ENCODE data around the gene METTL16. TPM values are rescaled to one million over a fixed set of nuclear protein-coding genes. Genes with fewer than 3 reads are reported as not detected.
"Not testable (repeated sequence)": the region's sequence is repeated elsewhere in the genome, so short reads cannot be mapped to it uniquely, and the experiment has no call there.

The METTL16 gene
- total RNA-seq, 2 experiments from 2014 or later, result 25.7 to 27.0 TPM

DNA sequence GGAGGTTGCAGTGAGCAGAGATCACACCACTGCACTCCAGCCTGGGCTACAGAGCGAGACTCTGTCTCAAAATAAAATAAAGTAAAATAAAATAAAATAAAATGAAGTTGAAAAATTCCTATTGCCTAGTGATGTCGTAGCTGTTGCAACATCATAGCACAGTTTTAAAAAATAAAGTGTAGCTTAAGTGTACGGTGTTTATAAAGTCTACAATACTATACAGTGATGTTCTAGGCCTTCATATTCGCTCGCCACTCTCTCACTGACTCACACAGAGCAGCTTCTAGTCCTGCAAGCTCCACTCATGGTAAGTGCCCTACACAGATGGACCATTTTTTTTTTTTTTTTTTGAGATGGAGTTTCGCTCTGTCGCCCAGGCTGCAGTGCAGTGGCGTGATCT, 67.3 kb downstream of the METTL16 start:
- POLR2A ChIA-PET, result interaction anchor here (0.6 kb wide), 1 partner anchor 342 kb away, joined by 3 read pairs; no protein-coding TSS in a partner anchor
- DNase-seq (no peak), ATAC-seq (no peak)
- Mint-ChIP-seq H3K36me3 (ENCODE audit: low read depth) (peaks cover 15% of the 10 kb centered on the region), H3K27ac (no peak overlapping the region), H3K9me3 (ENCODE audit: insufficient read depth) (peaks cover 6% of the 10 kb centered on the region), H3K4me1 (ENCODE audit: low read depth) (no peaks in the 10 kb centered on the region), H3K27me3 (ENCODE audit: low read depth) (no peaks in the 10 kb centered on the region), H3K4me3 (no peak overlapping the region)
- CTCF ChIA-PET, result no interaction called here

DNA sequence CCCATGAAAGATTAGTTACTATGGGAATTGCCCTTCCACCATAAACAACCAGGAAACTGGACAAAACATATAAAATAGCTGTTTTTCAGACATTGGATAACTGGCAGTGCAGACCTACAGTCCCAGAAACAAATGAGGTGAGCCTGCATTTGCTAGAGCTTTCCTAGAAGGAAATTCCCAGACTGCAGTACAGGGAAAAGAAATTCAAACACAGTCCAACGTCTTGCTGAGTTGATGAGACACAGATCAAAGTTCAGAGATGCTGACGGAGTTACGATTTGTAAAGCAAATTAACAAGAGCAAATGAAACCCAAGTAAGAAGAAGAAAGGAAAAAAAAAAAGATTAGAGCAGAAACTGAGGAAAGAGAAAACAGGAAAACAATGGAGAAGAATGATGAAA, 69.5 kb downstream of the METTL16 start:
- Mint-ChIP-seq H3K9me3 (ENCODE audit: insufficient read depth) (peaks cover 6% of the 10 kb centered on the region), H3K27ac (no peak overlapping the region), H3K4me3 (no peak overlapping the region), H3K27me3 (ENCODE audit: low read depth) (no peaks in the 10 kb centered on the region), H3K4me1 (ENCODE audit: low read depth) (no peaks in the 10 kb centered on the region), H3K36me3 (ENCODE audit: low read depth) (peaks cover 23% of the 10 kb centered on the region)
- DNase-seq (no peak), ATAC-seq (no peak)
- CTCF ChIA-PET, result interaction anchor here (0.8 kb wide), 1 partner anchor 26 kb away, joined by 6 read pairs; no protein-coding TSS in a partner anchor
- POLR2A ChIA-PET, result no interaction called here

DNA sequence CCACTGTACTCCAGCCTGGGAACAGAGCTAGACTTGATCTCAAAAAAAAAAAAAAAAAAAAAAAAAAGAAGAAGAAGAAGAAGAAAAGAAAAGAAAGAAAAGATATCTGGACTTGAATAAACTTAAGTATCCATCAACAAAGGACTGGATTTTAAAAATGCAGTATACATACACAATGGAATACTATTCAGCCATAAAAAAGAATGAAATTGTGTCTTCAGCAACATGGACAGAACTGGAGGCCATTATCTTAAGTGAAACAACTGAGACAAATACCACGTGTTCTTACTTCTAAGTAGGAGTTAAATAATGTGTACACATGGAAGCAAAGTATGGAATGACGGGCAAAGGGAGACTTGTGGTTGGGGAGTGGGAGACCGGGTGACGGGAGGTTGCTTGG, 70.8 kb downstream of the METTL16 start:
- no peak overlapping the region for H3K27ac Mint-ChIP-seq
- CTCF ChIA-PET, result interaction anchor here (1.1 kb wide), 1 partner anchor 13 kb away, joined by 3 read pairs; no protein-coding TSS in a partner anchor

DNA sequence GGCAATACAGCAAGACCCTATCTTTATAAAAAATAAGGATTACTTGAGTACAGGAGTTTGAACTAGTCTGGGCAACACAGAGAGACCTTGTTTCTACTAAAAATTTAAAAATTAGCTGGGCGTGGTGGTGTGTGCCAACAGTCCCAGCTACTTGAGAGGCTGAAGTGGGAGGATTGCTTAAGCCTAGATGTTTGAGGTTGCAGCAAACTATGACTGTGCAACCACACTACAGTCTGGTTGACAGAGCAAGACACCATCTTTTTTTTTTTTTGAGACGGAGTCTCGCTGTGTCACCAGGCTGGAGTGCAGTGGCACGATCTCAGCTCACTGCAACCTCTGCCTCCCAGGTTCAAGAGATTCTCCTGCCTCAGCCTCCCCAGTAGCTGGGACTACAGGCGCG, 71.7 kb downstream of the METTL16 start:
- ATAC-seq; H3K27me3 Mint-ChIP-seq (ENCODE audit: low read depth); H3K4me1 Mint-ChIP-seq (ENCODE audit: low read depth); DNase-seq; H3K27ac Mint-ChIP-seq; POLR2A ChIA-PET; H3K9me3 Mint-ChIP-seq (ENCODE audit: insufficient read depth); H3K4me3 Mint-ChIP-seq: not testable (repeated sequence)
- CTCF ChIA-PET, result interaction anchor here (1.1 to 8.8 kb wide), 2 partner anchors 12 to 23 kb away, joined by 3 to 53 read pairs; no protein-coding TSS in a partner anchor
- H3K36me3 Mint-ChIP-seq (ENCODE audit: low read depth), result peaks cover 23% of the 10 kb centered on the region

More for the DNA sequence above, 70.8 kb downstream of the METTL16 start:
- H3K4me1 Mint-ChIP-seq (ENCODE audit: low read depth), result no peaks in the 10 kb centered on the region
- DNase-seq (no peak), ATAC-seq (no peak)
- POLR2A ChIA-PET, result no interaction called here
- H3K27me3 Mint-ChIP-seq (ENCODE audit: low read depth), result no peaks in the 10 kb centered on the region
- H3K36me3 Mint-ChIP-seq (ENCODE audit: low read depth), result peaks cover 28% of the 10 kb centered on the region
- peaks cover 2% of the 10 kb centered on the region for H3K9me3 Mint-ChIP-seq (ENCODE audit: insufficient read depth)
- H3K4me3 Mint-ChIP-seq, result no peak overlapping the region

DNA sequence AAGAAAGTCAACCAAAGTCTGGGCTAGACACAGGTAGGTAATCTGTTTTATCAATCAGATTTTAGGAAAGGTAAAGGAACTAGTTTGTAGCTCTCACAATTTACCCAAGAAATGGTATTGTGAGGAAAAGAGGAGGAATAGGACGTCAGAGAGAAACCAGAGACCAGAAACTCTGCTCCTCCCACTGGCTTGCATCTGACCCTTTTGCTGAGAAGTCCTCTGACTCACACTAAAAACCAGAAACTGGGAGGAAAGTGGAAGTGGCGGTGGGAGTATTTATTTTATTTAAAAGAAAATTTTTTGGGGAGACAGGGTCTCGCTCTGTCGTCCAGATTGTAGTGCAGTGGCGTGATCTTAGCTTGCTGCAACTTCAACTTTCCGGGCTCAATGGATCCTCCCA, 72.9 kb downstream of the METTL16 start:
- Mint-ChIP-seq H3K27me3 (ENCODE audit: low read depth) (no peaks in the 10 kb centered on the region), H3K36me3 (ENCODE audit: low read depth) (peaks cover 23% of the 10 kb centered on the region), H3K9me3 (ENCODE audit: insufficient read depth) (no peaks in the 10 kb centered on the region), H3K4me1 (ENCODE audit: low read depth) (no peaks in the 10 kb centered on the region), H3K4me3 (no peak overlapping the region), H3K27ac (no peak overlapping the region)
- CTCF ChIA-PET, result interaction anchor here (1.6 to 8.8 kb wide), 2 partner anchors 22 to 56 kb away, joined by 3 to 53 read pairs; no protein-coding TSS in a partner anchor
- ATAC-seq (no peak), DNase-seq (no peak)
- POLR2A ChIA-PET, result no interaction called here

DNA sequence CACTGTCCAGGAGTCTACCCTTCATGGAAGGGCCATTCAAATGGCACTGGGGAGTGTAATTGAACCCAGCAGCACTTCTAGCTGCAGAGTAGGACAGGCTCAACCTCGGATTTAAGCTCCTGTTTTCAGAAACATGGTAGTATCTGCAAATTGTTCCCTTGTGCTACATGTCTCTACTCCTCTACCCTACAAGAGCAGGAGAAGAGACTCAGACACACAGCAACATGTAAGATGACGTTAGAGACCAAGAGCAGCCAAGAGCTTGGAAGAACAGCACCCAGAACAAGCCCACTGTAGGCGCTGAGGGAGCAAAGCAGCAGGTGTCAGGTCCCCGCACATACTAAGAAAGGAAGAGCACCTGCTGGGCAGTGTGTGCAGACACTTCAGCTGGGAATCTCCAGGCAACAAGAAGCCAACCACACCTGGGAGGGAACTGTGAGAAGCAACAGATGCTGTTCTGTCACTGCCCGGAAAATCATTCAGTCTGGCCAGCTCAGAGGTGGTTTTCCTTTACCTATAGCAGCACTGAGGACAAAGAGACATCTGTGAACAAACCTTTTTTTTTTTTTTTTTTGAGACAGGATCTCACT, 75.3 kb downstream of the METTL16 start:
- CTCF ChIA-PET, result interaction anchor here (0.9 to 8.8 kb wide), 2 partner anchors 19 to 54 kb away, joined by 3 to 53 read pairs; no protein-coding TSS in a partner anchor
- DNase-seq (no peak), ATAC-seq (no peak)
- peaks cover 30% of the 10 kb centered on the region for H3K36me3 Mint-ChIP-seq (ENCODE audit: low read depth)
- H3K4me3 Mint-ChIP-seq, result no peak overlapping the region
- no peak overlapping the region for H3K27ac Mint-ChIP-seq
- H3K27me3 Mint-ChIP-seq (ENCODE audit: low read depth), result no peaks in the 10 kb centered on the region
- H3K4me1 Mint-ChIP-seq (ENCODE audit: low read depth), result no peaks in the 10 kb centered on the region
- no peaks in the 10 kb centered on the region for H3K9me3 Mint-ChIP-seq (ENCODE audit: insufficient read depth)
- POLR2A ChIA-PET, result no interaction called here

DNA sequence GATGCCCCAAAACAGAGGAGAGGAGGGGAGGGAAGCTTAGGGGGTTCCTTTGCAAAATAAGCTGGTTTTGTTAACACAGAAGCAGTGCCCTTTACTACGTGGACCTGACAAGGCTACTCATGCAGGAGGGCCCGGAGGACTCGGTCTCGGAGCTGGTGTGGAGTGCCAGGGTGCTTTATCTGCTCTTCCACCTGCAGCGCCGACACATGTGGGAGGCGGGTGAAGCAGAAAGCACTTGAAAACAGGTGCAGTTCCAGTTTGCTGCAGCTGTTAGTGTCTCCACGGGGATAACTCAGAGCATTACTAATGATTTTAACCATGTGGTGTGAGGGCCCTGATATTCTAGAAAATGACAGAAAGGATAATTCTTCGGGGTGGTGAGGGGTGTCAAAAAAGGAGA, 75.8 kb downstream of the METTL16 start:
- H3K4me1 Mint-ChIP-seq (ENCODE audit: low read depth), result no peaks in the 10 kb centered on the region
- no peaks in the 10 kb centered on the region for H3K9me3 Mint-ChIP-seq (ENCODE audit: insufficient read depth)
- no peaks in the 10 kb centered on the region for H3K27me3 Mint-ChIP-seq (ENCODE audit: low read depth)
- H3K36me3 Mint-ChIP-seq (ENCODE audit: low read depth), result peaks cover 25% of the 10 kb centered on the region
- DNase-seq (no peak), ATAC-seq (no peak)
- no peak overlapping the region for H3K27ac Mint-ChIP-seq
- ChIA-PET CTCF (interaction anchor here (0.9 to 8.8 kb wide), 2 partner anchors 19 to 53 kb away, joined by 3 to 53 read pairs; no protein-coding TSS in a partner anchor), POLR2A (no interaction called here)
- H3K4me3 Mint-ChIP-seq, result no peak overlapping the region

DNA sequence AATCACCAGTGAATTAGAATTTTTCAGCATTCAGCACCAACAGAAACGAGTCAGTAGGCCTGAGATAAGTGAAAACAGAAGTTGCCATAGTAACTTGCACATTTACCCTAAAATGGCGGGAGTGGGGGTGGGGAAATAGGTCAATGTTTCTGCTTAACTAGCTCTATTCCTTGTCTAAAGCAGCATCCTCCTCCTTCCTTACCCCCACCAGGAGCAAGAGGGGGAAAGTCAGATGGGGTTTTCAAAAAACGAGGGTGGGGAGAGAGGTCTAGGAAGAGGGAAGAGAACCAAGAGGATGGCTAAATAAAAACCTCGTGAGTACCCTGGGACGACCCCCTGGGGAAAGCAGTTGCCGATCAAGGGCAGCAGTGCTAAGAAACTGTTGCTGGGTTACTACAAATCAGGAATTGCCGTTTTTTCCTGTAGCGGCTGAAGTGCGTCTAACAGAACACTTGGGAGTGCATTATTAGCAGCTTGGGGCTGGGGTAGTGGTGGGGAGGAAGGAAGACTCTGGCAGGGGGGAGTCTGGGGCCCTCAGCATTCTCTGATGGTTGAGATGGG, 76.4 kb downstream of the METTL16 start:
- CTCF ChIA-PET, result interaction anchor here (8.8 kb wide), 1 partner anchor 18 kb away, joined by 53 read pairs; no protein-coding TSS in a partner anchor
- no peaks in the 10 kb centered on the region for H3K27me3 Mint-ChIP-seq (ENCODE audit: low read depth)
- H3K4me1 Mint-ChIP-seq (ENCODE audit: low read depth), result no peaks in the 10 kb centered on the region
- POLR2A ChIA-PET, result no interaction called here
- H3K9me3 Mint-ChIP-seq (ENCODE audit: insufficient read depth), result no peaks in the 10 kb centered on the region
- ATAC-seq (no peak), DNase-seq (no peak)
- no peak overlapping the region for H3K27ac Mint-ChIP-seq
- no peak overlapping the region for H3K4me3 Mint-ChIP-seq
- H3K36me3 Mint-ChIP-seq (ENCODE audit: low read depth), result peaks cover 25% of the 10 kb centered on the region

DNA sequence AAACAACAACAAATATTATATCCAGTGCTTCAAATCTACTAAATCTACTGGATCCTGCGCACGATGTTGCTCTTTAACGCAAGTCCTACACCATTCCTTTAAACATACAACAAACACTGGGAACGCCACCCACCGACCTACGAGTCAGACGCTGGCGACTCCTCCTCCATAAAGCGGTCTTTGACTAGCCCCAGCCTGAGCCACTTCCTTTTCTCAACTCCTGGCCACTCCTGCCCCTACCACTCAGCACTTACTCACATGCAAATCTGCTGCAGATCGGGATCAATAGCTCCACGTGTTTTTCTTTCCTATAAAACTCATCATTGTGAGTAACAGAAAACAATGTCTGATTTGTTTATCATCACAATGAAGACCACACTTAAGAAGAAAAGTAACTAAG, 78.0 kb downstream of the METTL16 start:
- ChIA-PET CTCF (interaction anchor here (8.8 kb wide), 1 partner anchor 16 kb away, joined by 53 read pairs; no protein-coding TSS in a partner anchor), POLR2A (no interaction called here)
- no peak overlapping the region for H3K27ac Mint-ChIP-seq
- no peaks in the 10 kb centered on the region for H3K27me3 Mint-ChIP-seq (ENCODE audit: low read depth)
- ATAC-seq (no peak), DNase-seq (no peak)
- no peak overlapping the region for H3K4me3 Mint-ChIP-seq
- H3K9me3 Mint-ChIP-seq (ENCODE audit: insufficient read depth), result no peaks in the 10 kb centered on the region
- peaks cover 19% of the 10 kb centered on the region for H3K36me3 Mint-ChIP-seq (ENCODE audit: low read depth)
- no peaks in the 10 kb centered on the region for H3K4me1 Mint-ChIP-seq (ENCODE audit: low read depth)

DNA sequence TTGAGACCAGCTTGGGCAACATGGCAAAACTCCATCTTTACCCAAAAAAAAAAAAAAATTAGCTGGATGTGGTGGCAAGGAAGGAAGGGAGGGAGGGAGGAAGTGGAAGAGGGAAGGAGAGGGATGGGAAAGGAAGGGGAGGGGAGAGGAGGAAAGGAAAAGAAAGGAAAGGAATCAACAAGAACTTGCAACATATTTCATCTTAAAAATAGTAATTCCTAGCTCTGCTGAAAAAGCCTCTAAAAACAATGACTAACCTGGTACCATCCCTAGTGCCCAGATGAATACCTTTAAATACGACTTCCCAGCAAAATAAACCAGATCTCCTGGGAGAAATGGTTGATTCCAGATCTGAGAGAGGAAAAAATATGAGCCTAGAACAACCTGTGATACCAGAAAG, 83.8 kb downstream of the METTL16 start:
- POLR2A ChIA-PET, result no interaction called here
- Mint-ChIP-seq H3K27me3 (ENCODE audit: low read depth) (no peaks in the 10 kb centered on the region), H3K4me1 (ENCODE audit: low read depth) (no peaks in the 10 kb centered on the region), H3K4me3 (no peak overlapping the region), H3K9me3 (ENCODE audit: insufficient read depth) (no peaks in the 10 kb centered on the region), H3K36me3 (ENCODE audit: low read depth) (peaks cover 4% of the 10 kb centered on the region), H3K27ac (no peak overlapping the region)
- CTCF ChIA-PET, result interaction anchor here (1.4 to 4.2 kb wide), 3 partner anchors 12 to 45 kb away, joined by 3 to 31 read pairs (median 5); no protein-coding TSS in a partner anchor
- DNase-seq, result no peak
- no peak for ATAC-seq

DNA sequence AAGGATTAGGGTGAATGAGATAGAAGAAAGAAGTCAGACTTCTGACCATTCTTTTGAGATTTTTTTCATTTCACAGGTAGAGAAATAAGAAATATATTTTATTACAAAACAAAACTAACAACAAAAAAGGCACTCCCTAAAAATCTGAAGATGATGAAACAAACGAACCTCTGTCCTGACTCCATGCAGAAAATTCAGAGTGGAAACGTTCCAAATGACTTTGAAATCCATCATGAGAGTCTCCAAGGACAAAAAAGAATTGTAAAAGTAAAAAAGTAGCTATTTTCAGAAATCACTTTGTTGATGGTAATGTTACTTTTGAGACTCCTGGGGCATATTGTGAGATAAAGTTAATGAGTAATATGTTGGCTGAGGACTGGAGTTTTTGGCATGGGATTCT, 84.5 kb downstream of the METTL16 start:
- Mint-ChIP-seq H3K27ac (no peak overlapping the region), H3K4me1 (ENCODE audit: low read depth) (no peaks in the 10 kb centered on the region), H3K27me3 (ENCODE audit: low read depth) (no peaks in the 10 kb centered on the region), H3K4me3 (no peak overlapping the region), H3K9me3 (ENCODE audit: insufficient read depth) (no peaks in the 10 kb centered on the region), H3K36me3 (ENCODE audit: low read depth) (no peaks in the 10 kb centered on the region)
- ATAC-seq (no peak), DNase-seq (no peak)
- ChIA-PET POLR2A (no interaction called here), CTCF (interaction anchor here (1.4 to 4.2 kb wide), 3 partner anchors 11 to 45 kb away, joined by 3 to 31 read pairs (median 5); no protein-coding TSS in a partner anchor)

DNA sequence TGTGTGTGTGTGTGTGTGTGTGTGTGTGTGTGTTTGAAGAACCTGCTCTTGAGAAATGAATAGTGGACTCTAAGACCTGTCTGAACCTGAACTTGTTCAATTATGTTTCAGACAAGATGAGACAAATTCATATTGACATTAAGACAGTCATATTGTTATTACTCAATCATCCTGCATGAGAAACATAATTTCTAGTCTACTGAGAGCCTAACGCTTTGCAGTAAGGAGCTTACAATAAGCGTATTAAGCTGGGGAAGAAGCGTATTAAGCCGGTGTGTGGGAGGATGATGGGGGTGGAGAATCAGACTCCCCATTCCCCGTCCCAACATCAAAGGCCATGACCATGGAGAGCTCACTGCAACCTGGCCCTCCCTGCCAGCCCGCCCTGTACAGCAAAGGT, 88.4 kb downstream of the METTL16 start:
- Mint-ChIP-seq H3K4me1 (ENCODE audit: low read depth) (no peaks in the 10 kb centered on the region), H3K36me3 (ENCODE audit: low read depth) (peaks cover 9% of the 10 kb centered on the region), H3K9me3 (ENCODE audit: insufficient read depth) (no peaks in the 10 kb centered on the region), H3K4me3 (no peak overlapping the region), H3K27ac (no peak overlapping the region), H3K27me3 (ENCODE audit: low read depth) (no peaks in the 10 kb centered on the region)
- ChIA-PET CTCF (interaction anchor here (1.4 to 2.1 kb wide), 2 partner anchors 41 kb away, joined by 3 to 12 read pairs; no protein-coding TSS in a partner anchor), POLR2A (no interaction called here)
- ATAC-seq, result no peak
- no peak for DNase-seq
